ENCODE data around the gene HAS3.

- TF ChIP-seq CTCF (IDR thresholded peaks at IDR 0.05) (no peak), POLR2AphosphoS5 (IDR thresholded peaks at IDR 0.05; ENCODE audit: low read depth, low read length) (no peak)
Observed at GRCh38 chr16:69110406-69110805, 5.0 kb downstream of the HAS3 start.
